K562 (cell line): Measurements from ENCODE around the gene FABP7. TPM values are rescaled to one million over a fixed set of nuclear protein-coding genes. Genes with fewer than 3 reads are reported as not detected.

Experiments
- ATF1 ChIP-seq, 2 experiments: fragments of 450-650 bp in 1 of 2; IDR thresholded peaks; 2 replicates each; pipeline ENCODE4 v1.6.1; 2016; ENCODE audit warnings: missing compliant biosample characterization in 1 of 2, missing genetic modification characterization in 1 of 2
- CTCF ChIP-seq, 3 experiments: IDR thresholded peaks in 2 of 3; conservative IDR thresholded peaks in 1 of 3; 2 replicates each; pipeline ENCODE4 v1.5.1; 2011 to 2012; ENCODE audit warnings: low read length in 3 of 3, mild to moderate bottlenecking in 3 of 3, control low read depth in 2 of 3, improper control_type of control experiment in 1 of 3, inconsistent platforms in 1 of 3, low read depth in 1 of 3, mixed read lengths in 1 of 3, moderate library complexity in 1 of 3; ENCODE audit not compliant: insufficient read depth in 2 of 3
- CXXC5 ChIP-seq: fragments of 250-450 bp; sonication (Bioruptor Pico); IDR thresholded peaks from 2 replicates; pipeline ENCODE4 v1.8.0; 2022; ENCODE audit warnings: inconsistent platforms, mild to moderate bottlenecking, moderate library complexity
- ESRRA ChIP-seq: fragments of 450-650 bp; IDR thresholded peaks from 2 replicates; pipeline ENCODE4 v1.6.1; 2014; ENCODE audit warnings: low read depth, mild to moderate bottlenecking, moderate library complexity, borderline replicate concordance
- EWSR1 ChIP-seq: fragments of 450-650 bp; IDR thresholded peaks from 2 replicates; pipeline ENCODE4 v1.6.1; 2018; ENCODE audit warnings: borderline replicate concordance, mild to moderate bottlenecking, low read depth, moderate library complexity; ENCODE audit not compliant: partially characterized antibody
- FOSL1 ChIP-seq: fragments of 200-800 bp; sonication (Bioruptor generic); conservative IDR thresholded peaks from 2 replicates; pipeline ENCODE4 v1.6.1; 2016; ENCODE audit warnings: missing genetic modification characterization, missing compliant biosample characterization
- MAZ ChIP-seq, 2 experiments: fragments of 450-650 bp in 1 of 2; sonication (generic) in 1 of 2; formaldehyde crosslinking; IDR thresholded peaks in 1 of 2; conservative IDR thresholded peaks in 1 of 2; 2 replicates each; pipeline versions ENCODE4 v1.4.0 to v1.5.0; 2020; ENCODE audit warnings: mild to moderate bottlenecking in 1 of 2, missing genetic modification reagents in 1 of 2
- NCOA6 ChIP-seq: fragments of 450-650 bp; IDR thresholded peaks from 2 replicates; pipeline ENCODE4 v1.6.1; 2017; ENCODE audit warnings: mild to moderate bottlenecking
- NR2C2 ChIP-seq, 2 experiments: fragments of 200-800 bp in 1 of 2; sonication (Bioruptor generic) in 1 of 2; sonication (generic) in 1 of 2; formaldehyde crosslinking in 1 of 2; IDR thresholded peaks; 2 replicates each; pipeline versions ENCODE4 v1.6.1 to v1.8.0; 2016 to 2022; ENCODE audit warnings: mild to moderate bottlenecking in 1 of 2, missing compliant biosample characterization in 1 of 2, missing genetic modification characterization in 1 of 2, missing genetic modification reagents in 1 of 2
- PHB ChIP-seq: fragments of 250-450 bp; sonication (Bioruptor Pico); IDR thresholded peaks from 2 replicates; pipeline ENCODE4 v1.5.0; 2021
- RB1 ChIP-seq: fragments of 450-650 bp; IDR thresholded peaks from 2 replicates; pipeline ENCODE4 v1.6.1; 2017; ENCODE audit warnings: low read depth, mild to moderate bottlenecking
- RFX7 ChIP-seq: fragments of 250-450 bp; sonication (Bioruptor Pico); IDR thresholded peaks from 2 replicates; pipeline ENCODE4 v1.5.1; 2021; ENCODE audit warnings: mild to moderate bottlenecking
- TEAD4 ChIP-seq, 2 experiments: sonication (generic) in 1 of 2; formaldehyde crosslinking in 1 of 2; IDR thresholded peaks; 2 replicates each; pipeline versions ENCODE4 v1.6.1 to v1.8.0; 2012 to 2022; ENCODE audit warnings: borderline replicate concordance in 1 of 2, inconsistent platforms in 1 of 2, low read length in 1 of 2, mild to moderate bottlenecking in 1 of 2, missing genetic modification reagents in 1 of 2
- ZFX ChIP-seq: sonication (generic); formaldehyde crosslinking; IDR thresholded peaks from 2 replicates; pipeline ENCODE4 v1.8.0; 2022; ENCODE audit warnings: mild to moderate bottlenecking, missing genetic modification reagents, moderate library complexity
- polyA plus RNA-seq, 8 experiments: library from polyadenylated mRNA; depleted of rRNA in 4 of 8; stranded (reverse) in 5 of 8; unstranded in 3 of 8; fragments of >200 nt; fragmentation: Nextera tagmentation in 2 of 8; fragmentation: Illumina TruSeq in 1 of 8; extraction: Ambion mirVana in 2 of 8; extraction: Trizol in 1 of 8; gene quantifications; 2 replicates each; pipeline versions ENCODE4 v1.2.1 to v1.2.3, GENCODE V29; 2011 to 2014; ENCODE audit warnings: inconsistent platforms in 1 of 8, missing spikeins in 1 of 8
- total RNA-seq, 7 experiments: library from RNA; depleted of rRNA in 6 of 7; stranded (reverse); fragments of >200 nt in 6 of 7; fragmentation: Illumina TruSeq in 2 of 7; extraction: Trizol in 2 of 7; gene quantifications; 2 replicates each; pipeline versions ENCODE4 v1.2.1 to v1.2.3, GENCODE V29; 2011 to 2021; ENCODE audit warnings: low replicate concordance in 1 of 7
- TF ChIP-seq, protein P1 (sequence below): sonication (generic); formaldehyde crosslinking; IDR thresholded peaks from 2 replicates; pipeline ENCODE4 v1.8.0; 2022; ENCODE audit warnings: mild to moderate bottlenecking, low read depth, missing genetic modification reagents

The FABP7 gene
- total and polyA plus RNA-seq, 9 of the 15 experiments (the other 6 are each of a cell fraction or from before 2014, with no cell fraction given): 0.07 to 0.14 TPM; not detected in 7

DNA sequence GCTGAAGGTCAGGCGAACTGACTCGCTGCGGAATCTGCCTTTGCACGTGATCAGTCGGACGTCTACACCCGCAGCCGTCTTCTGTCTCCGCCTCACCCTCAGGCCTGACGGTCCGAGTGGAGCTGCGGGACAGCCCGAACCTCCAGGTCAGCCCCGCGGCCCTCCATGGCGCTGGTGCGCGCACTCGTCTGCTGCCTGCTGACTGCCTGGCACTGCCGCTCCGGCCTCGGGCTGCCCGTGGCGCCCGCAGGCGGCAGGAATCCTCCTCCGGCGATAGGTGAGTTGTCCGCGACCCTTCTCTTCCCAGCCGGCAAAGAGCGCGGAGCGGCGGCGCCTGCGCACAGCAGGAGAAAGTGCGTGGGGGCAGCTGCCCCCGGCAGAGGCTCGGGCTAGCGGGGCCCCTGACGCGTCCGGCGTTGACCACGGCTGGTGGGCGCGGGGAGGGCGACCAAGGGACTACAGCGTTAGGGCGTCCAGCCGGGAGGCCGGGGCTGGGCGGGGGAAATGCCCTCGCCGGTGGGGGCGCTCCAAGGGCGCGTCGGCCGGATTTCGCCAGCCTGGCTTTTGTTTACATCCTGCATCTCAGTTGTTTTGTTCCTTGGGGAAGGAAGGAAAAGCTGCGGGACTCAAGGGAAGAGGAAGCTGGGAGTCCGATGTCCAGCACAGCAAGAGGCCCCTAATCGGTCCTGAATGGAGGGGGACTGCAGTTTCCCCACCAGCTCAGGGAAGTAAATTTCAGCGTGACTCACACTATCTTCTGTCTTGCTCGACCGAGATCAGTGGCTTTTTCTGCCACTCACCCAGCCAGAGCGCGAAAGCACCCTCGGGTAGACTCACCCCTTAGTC is 9.9 kb downstream of the FABP7 start, which contains the start of gene SMPDL3A (continued):
- TF ChIP-seq RB1: 0 out of 2 replicates have a peak, but pooled peaks have one; percentile 27
- peak; percentile 39; the same call in 1 of the 2 replicates for TF ChIP-seq NCOA6
- TF ChIP-seq TEAD4 (IDR thresholded peaks at IDR 0.05; ENCODE audit: low read length): peak; percentile 21; the same call in 1 of the 2 replicates
- no peak for TF ChIP-seq TEAD4 (CRISPR knock-in tag; IDR thresholded peaks at IDR 0.05; ENCODE audit: borderline replicate concordance)
- TF ChIP-seq EWSR1: no peak
- TF ChIP-seq ESRRA: no peak
- TF ChIP-seq CXXC5 (CRISPR knock-in tag): peak; percentile 74
- TF ChIP-seq ATF1 (CRISPR knock-in tag; IDR thresholded peaks at IDR 0.05): no peak
- TF ChIP-seq ATF1 (tag; IDR thresholded peaks at IDR 0.05): peak; percentile 50; the same call in 1 of the 2 replicates
- TF ChIP-seq, protein P1, sequence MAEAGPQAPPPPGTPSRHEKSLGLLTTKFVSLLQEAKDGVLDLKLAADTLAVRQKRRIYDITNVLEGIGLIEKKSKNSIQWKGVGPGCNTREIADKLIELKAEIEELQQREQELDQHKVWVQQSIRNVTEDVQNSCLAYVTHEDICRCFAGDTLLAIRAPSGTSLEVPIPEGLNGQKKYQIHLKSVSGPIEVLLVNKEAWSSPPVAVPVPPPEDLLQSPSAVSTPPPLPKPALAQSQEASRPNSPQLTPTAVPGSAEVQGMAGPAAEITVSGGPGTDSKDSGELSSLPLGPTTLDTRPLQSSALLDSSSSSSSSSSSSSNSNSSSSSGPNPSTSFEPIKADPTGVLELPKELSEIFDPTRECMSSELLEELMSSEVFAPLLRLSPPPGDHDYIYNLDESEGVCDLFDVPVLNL (CRISPR knock-in tag): no peak
- TF ChIP-seq MAZ (CRISPR knock-in tag; conservative IDR thresholded peaks at IDR 0.05 in 1 of 2, IDR thresholded peaks at IDR 0.05 in 1 of 2): peak; percentile 30 to 47; a peak in 3 of 4 replicates
- TF ChIP-seq RFX7: no peak
- TF ChIP-seq NR2C2 (CRISPR knock-in tag; IDR thresholded peaks at IDR 0.05): no peak
- TF ChIP-seq NR2C2 (tag; IDR thresholded peaks at IDR 0.05): peak; percentile 9; the same call in 1 of the 2 replicates
- peak; percentile 46; the same call in 1 of the 2 replicates for TF ChIP-seq FOSL1 (tag)
- TF ChIP-seq CTCF (IDR thresholded peaks at IDR 0.05 in 2 of 3, conservative IDR thresholded peaks at IDR 0.05 in 1 of 3; ENCODE audit: insufficient read depth in 2 of 3, low read depth in 1 of 3, low read length in 3 of 3): peak; percentile 28 to 54 (median 40); a peak in 4 of 6 replicates
- peak; percentile 50 for TF ChIP-seq ZFX (CRISPR knock-in tag)
- TF ChIP-seq PHB (CRISPR knock-in tag): 0 out of 2 replicates have a peak, but pooled peaks have one; percentile 28
- TF ChIP-seq, all 486 proteins: peak for 45
